ENCODE results near the gene MTFP1. TPM values are rescaled to one million over a fixed set of nuclear protein-coding genes. Genes with fewer than 3 reads are reported as not detected.
"Not testable (repeated sequence)": the region's sequence is repeated elsewhere in the genome, so short reads cannot be mapped to it uniquely, and the experiment has no call there.

Gene MTFP1
- total RNA-seq, 1 experiment from 2014 or later, result 57.8 TPM

- peak; percentile 88 for DNase-seq (ENCODE audit: low read depth)
These were observed 1.1 kb downstream of the MTFP1 start for GRCh38 chr22:30426388-30427353.

- DNase-seq (ENCODE audit: low read depth), result no peak
These were observed 2.3 kb downstream of the MTFP1 start for GRCh38 chr22:30427871-30428270.

GRCh38 chr22:30429887-30430286 lies 4.3 kb downstream of the MTFP1 start:
- no peak for DNase-seq (ENCODE audit: low read depth)

- no peak for DNase-seq (ENCODE audit: low read depth)
These were observed 5.4 kb downstream of the MTFP1 start for GRCh38 chr22:30430933-30431332.

DNA sequence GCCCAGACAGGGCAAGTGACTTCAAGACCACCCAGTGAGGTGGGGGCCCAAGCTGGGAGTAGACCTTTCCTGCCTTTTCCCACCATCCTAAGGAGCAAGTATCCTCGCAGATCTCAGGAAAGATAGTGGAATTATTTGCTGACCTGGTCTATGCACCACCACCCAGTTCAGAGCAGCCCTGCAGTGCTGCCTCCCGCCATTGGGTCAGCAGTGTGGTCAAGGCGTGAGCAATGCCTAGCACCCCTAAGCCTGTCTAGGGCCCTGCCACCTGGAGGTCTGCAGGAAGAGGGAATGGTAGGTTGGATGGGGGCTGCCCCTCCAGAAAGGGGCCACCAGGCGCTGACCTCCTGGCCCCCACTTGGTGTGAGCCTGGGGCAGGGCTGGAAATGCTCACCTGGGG lies 6.5 kb downstream of the MTFP1 start:
- no peak for DNase-seq (ENCODE audit: low read depth)

GRCh38 chr22:30432520-30432919 lies 7.0 kb downstream of the MTFP1 start:
- no peak for DNase-seq (ENCODE audit: low read depth)

GRCh38 chr22:30433227-30433626 lies 7.7 kb downstream of the MTFP1 start:
- no peak for DNase-seq (ENCODE audit: low read depth)

GRCh38 chr22:30433773-30434172 lies 8.2 kb downstream of the MTFP1 start:
- DNase-seq (ENCODE audit: low read depth), result no peak

DNA sequence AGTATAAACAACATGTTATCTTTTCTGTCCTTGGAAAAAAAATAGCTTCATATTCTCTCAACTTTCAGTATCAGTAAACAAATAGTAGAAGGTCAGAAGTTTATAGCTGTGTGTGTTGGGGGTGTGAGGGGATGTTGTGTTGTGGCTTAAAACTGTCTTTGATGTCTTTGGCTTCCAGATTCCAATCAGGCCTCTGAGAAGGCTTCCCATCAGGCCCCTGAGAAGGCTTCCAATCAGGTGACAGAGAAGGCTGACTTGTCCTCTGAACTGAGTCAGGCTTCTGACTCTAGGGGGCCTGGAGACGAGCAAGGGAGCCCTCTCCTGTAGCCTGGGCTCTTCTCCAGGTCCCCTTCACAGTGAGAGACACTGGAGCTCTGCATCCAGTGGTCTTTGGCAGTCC lies 9.3 kb downstream of the MTFP1 start:
- DNase-seq (ENCODE audit: low read depth), result no peak

DNA sequence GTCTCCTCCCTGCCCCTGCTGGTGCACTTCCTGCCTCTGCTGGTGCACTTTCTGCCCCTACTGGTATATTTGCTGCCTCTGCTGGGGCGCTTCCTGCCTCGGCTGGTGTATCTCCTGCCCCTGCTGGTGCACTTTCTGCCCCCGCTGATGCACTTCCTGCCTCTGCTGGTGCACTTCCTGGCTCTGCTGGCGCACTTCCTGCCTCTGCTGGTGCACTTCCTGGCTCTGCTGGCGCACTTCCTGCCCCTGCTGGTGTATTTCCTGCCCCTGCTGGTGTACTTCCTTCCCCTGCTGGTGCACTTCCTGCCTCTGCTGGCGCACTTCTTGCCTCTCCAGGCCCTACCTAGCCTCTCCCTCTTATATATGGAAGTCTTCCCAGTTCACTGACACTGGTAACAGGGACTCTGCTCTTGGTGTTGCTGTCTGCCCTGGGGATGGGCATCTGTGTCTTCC lies 10.1 kb downstream of the MTFP1 start:
- no peak for DNase-seq (ENCODE audit: low read depth)

GRCh38 chr22:30436196-30436595 lies 10.6 kb downstream of the MTFP1 start:
- DNase-seq (ENCODE audit: low read depth), result no peak

DNA sequence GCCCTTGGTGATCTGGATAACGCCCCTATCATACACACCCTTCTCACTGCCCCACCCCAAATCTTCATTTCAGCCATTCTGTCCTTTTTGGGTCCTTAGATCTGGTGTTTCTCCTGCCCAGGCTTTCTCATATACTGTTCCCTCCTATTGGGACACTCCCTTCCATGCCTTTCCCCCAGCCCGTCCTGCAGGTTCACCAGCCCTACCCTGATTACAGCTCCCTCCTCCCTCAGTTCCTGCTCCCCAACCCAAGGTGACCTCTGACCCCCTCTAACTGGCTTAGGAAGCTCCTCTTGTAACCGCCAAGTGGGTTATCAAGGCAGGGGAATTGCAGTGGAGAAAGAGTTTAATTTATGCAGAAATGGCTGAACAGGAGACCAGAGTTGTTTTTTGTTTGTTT lies 13.0 kb downstream of the MTFP1 start:
- no peak for DNase-seq (ENCODE audit: low read depth)

GRCh38 chr22:30439226-30439625 lies 13.7 kb downstream of the MTFP1 start:
- DNase-seq (ENCODE audit: low read depth), result no peak

- no peak for DNase-seq (ENCODE audit: low read depth)
These were observed 14.3 kb downstream of the MTFP1 start for GRCh38 chr22:30439836-30440235.

GRCh38 chr22:30441088-30441487 lies 15.5 kb downstream of the MTFP1 start:
- DNase-seq (ENCODE audit: low read depth), result no peak

GRCh38 chr22:30444632-30445437 lies 19.3 kb downstream of the MTFP1 start:
- peak; percentile 66 for DNase-seq (ENCODE audit: low read depth)

- peak; percentile 25 for DNase-seq (ENCODE audit: low read depth)
These were observed 20.0 kb downstream of the MTFP1 start for GRCh38 chr22:30445438-30446145.

DNA sequence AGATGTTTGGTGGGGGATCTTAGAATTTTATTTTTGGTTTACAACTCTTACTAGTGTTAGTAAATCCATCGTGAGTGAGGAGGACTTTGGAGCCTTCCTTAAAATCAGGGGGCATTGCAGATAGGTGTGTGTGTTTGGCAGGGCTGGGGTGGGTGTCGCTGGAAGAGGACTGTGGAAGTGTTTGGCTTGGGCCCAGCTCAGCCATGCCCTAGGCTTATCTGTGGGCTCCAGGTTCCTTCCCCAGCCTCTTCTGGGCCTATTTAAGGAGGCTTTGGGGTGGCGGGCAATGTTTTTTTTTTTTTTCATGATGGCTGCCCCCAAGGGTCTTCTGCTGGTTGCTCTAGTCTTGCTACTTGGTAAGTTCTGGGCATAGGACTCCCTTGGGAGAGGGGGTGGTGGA lies 22.1 kb downstream of the MTFP1 start:
- no peak for DNase-seq (ENCODE audit: low read depth)

GRCh38 chr22:30451488-30451887 lies 25.9 kb downstream of the MTFP1 start:
- not testable (repeated sequence) for DNase-seq (ENCODE audit: low read depth)

- no peak for DNase-seq (ENCODE audit: low read depth)
These were observed 27.3 kb downstream of the MTFP1 start for GRCh38 chr22:30452861-30453260.

- DNase-seq (ENCODE audit: low read depth), result peak; percentile 26
These were observed 28.4 kb downstream of the MTFP1 start for GRCh38 chr22:30453731-30454510.
